GM19043 (cell line): ENCODE measurements around the gene ELF2.
A peak's percentile ranks its signal among the peaks of the same experiment; 100 is the strongest.
"Not testable (repeated sequence)": the region's sequence is repeated elsewhere in the genome, so short reads cannot be mapped to it uniquely, and the experiment has no call there.

Experiments used
- ATAC-seq: cut with Tn5 transposase; IDR thresholded peaks from one replicate; pipeline ENCODE4 v1.9.1; 2021; ENCODE audit warnings: low read depth; ENCODE audit not compliant: unreplicated experiment

The ELF2 gene

DNA sequence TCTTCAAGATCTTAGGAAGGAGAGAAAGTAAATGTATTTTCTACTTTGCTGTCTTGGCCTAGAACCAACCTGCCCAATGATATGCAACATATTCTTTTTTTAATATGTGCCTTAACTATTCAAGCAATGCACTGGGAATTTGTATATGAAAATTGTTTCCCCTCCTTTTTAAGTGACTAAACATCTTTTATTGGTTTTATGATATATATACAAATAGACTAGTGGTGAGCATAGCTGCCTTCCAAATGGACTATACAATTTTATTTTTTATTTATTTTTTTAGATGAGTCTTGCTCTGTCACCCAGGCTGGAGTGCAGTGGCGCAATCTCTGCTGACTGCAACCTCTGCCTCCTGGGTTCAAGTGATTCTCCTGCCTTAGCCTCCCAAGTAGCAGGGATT is 151.2 kb downstream of the ELF2 start:
- no peak for ATAC-seq

DNA sequence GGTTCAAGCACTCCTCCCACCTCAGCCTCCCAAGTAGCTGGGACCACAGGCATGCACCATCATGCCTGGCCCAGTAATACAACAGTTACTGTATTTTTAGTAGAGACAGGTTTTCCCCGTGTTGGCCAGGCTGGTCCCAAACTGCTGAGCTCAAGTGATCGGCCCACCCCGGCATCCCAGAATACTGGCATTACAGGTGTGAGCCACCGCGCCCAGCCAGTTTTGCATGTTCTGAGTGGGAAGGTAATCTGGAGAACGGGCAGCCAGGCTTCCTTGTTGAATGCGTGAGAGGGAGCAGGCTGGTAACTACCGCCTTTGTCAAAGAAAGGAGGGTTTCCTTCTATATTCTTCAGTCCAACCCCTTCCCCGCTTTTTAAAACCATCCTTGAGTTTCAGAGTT is 152.3 kb downstream of the ELF2 start:
- no peak for ATAC-seq

DNA sequence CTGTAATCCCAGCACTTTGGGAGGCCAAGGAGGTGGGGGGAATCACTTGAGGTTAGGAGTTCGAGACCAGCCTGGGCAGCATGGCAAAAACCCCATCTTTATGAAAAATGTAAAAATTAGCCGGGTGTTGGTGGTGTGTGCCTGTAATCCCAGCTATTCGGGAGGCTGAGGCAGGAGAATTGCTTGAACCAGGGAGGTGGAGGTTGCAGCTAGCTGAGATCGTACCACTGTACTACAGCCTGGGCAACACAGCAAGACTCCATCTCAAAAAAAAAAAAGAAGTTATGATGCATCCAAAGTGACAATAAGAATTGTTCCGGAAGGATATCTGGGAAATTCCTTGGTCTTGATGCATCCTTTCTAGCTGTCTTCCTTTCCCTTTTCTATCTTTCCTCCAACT is 154.2 kb downstream of the ELF2 start:
- no peak for ATAC-seq

DNA sequence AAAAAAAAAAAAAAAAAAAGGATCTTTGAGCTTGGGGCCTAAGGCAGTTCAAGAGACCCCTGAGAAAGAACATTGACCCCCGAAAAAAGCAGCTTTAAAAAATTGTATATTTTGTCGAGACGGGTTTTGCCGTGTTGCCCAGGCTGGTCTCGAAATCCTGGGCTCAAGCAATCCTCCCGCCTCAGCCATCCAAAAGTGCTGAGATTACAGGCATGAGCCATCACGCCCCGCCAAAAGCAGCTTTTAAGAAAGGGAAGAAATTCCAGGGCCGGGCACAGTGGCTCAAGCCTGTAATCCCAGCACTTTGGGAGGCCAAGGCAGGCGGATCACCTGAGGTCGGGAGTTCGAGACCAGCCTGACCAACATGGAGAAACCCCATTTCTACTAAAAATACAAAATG is 155.9 kb downstream of the ELF2 start:
- ATAC-seq, result not testable (repeated sequence)

DNA sequence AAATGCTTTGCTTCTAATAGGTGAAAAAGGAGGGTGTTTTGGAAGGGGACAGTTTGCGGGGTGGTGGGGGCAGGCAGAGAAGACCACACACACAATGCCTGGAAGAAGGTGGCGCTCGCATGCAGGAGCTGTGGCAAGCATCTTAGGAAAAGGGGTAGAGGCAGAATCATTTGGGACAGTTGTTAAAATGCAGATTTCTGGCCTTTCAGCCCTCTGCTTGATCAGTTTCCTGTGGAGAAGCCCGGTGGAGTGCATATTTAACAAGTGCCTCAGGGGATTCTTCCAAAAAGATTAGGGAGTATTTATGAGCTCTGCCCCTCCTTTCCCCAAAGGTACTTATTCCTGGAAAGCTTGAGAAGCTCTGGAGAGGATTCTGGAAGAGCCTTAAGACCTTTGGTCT is 156.6 kb downstream of the ELF2 start:
- ATAC-seq, result no peak

DNA sequence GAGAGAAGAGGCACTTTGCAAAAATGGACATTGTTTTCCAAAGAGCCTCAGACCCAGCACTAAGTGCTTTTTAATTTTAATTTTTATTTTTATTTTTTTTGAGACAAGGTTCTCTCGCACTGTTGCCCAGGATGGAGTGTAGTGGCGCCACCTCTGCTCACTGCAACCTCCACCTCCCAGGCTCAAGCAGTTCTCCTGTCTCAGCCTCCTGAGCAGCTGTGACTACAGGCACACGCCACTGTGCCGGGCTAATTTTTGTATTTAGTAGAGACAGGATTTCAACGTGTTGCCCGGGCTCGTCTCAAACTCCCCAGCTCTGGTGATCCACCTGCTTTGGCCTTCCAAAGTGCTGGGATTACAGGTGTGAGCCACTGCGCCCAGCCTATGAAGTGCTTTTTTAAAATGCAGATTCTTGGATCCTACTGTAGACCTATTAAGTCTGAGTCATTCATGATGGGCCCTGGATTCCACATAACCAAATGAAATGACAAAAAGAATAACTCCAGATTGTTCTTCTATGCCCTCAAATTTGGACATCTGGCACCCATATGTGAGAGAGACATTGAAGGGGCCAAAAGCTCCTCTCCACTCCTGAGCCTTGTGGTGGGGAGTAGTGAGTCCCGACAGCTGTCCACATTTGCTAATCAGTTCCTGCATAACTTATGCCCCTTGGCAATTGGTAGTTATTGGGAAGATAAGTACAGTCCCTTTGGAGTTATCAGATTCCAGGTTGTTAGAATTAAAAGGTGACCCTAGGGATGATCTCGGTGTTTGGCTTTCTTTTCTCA is 157.9 kb downstream of the ELF2 start:
- ATAC-seq, result no peak

DNA sequence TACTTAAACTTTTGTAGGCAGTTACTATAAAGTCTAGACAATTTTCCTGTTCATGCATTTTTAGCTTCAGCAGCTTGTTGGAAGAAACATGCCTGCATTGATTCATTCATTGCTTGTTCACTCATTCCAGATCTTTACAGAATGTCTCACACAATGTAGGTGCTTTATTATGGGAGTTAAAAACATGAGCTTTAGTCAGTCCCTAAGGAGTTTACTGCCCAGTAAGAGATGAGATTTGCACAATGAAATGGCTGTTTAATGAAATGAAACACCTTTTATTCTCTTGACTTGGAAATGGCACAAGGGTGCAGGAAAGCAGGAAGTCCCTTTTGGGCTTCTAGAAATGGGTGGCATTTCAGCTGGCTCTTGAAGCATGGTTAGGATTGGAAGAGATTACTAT is 158.5 kb downstream of the ELF2 start:
- no peak for ATAC-seq

DNA sequence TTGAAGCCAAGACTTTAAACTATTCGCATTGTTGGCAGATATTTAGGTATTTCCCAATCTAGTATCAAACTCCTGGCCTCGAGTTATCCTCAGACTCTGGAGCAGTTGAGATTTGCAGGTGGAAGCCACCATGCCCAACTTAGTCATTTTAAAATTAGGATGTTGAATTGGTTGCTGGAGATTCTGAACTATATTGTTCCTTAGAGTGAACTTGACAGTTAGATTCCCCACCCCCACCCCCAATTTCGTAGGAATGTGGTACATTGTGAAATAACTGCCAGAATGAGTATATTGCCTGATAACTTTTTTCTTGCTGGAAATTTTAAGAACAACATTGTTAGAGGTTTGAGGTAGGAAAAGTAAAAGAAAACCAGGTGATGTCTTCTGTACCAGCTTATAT is 159.2 kb downstream of the ELF2 start:
- no peak for ATAC-seq

DNA sequence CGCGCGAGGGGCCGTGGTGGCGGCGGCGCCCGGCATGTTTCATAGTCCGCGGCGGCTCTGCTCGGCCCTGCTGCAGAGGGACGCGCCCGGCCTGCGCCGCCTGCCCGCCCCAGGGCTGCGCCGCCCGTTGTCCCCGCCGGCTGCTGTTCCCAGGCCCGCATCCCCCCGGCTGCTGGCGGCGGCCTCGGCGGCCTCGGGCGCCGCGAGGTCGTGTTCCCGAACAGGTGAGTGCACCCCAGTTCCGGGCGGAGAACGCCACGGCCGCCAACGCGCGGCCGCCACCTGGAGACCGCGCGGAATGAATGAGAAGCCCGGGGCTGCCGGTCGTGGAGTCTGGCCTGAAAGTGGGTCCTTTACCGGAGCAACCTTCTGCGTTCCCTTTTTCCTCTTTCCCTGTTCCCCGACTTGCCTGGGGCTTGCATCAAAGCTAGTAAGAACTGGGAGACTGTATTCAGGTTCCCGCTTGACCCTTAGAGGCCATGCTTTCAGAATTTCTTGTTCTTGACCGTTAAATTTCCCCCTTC is 161.0 kb downstream of the ELF2 start:
- ATAC-seq, result peak; percentile 26

DNA sequence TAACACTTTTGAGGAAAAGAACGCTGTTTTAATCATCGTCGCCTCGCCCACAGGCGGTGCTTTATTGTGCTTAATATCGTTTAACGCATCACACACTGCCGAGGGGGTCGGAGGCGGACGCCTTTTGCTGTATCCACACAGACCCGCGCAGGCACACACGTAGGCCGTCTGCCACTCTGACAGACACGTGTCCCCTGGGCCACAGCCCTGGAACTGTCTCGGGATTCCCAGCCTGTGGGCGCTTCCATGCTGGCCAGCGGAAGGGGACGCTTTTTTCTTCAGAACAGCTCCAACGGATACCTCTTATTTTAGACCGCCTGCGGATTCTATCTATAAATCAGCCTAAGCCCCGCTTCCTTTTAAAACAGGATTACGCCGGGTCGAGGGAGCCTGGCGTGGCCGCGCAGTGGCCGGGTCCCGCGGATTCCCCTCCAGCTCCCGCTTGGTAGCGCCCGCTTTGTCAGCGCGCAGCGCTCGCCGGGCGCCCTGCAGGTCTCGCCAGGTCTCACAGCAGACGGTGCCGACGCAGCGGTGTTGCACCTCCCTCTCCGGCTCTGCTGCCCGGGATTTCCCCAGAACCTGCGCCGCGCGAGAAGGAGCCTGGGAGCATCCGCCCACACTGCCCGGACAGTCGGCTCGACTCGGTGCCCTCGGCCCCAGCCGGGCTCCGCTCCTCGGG is 161.6 kb downstream of the ELF2 start, which contains the start of gene NOCT:
NOCT (plus strand) TSS at position 513 of the 679 bp plus-strand sequence. CDS start 201 bp downstream, outside the sequence.
- ATAC-seq, result peak; percentile 89

DNA sequence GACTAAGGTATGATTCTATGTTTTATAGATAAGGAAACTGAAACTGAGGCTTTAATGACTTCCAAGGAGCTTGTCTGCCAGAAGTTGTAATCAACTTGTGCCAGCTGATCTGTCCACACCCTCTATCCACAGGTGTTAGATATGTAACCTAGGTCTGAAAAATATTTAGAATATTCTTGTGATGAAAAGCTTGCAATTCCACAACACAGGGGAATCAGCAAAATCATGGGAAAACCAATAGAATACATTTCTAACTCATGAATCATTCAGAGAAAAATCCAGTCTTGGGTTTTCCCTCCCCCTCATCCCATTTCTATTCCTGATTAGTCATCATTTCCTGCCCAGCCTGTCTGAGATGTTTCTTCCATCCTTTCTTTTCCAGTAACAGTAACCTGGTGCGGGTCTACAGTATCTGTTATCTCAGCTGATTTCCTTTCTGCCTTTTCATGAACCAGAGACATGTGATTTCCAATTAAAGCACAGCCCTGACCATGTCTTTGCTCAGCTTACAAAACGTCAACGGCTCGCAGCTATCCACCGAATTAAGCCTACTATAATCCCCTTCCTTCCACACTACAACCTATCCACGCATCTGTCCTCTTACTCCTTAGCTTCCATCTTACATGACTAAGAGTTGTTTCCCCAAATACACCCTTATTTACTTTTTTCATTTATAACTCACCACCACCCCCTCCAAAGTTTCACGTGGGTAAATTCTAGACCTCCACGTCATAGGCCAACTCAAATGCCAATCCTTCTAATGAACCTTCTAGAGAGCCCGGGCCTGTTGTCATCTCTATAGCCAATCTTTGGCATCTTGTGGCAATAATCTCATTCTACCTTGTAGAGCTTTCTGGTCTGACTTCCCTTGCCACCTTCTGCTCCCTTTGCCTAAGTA is 162.4 kb downstream of the ELF2 start:
- peak; percentile 3 for ATAC-seq

DNA sequence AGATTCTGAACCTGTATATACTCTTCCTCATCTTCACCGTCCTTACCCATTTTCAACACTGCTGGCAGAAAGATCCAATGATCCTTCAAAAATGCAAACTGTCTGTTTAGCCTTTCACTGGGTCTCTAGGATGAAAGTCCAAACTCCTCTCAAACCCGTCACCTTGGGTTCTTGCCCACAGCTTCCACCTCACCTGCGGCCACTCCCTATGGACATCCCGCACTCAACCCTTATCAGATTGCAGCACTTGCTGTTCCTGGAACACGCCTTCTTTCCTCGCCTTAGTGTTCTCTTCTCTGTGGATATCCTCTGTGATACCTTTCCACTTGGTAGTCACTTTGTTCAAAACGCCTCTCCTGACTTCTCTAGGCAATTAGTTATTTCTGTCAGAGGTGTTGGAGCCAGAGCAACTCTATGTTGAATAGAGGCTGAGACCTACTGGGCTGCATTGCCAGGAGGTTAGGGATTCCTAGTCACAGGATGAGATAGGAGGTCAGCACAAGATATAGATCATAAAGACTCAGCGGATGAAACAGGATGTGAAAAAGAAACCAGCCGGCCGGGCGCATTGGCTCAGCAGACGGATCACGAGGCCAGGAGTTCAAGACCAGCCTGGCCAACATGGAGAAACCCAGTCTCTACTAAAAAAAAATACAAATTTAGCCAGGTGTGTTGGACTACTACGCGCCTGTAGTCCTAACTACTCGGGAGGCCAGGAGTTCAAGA is 165.6 kb downstream of the ELF2 start:
- ATAC-seq, result no peak

DNA sequence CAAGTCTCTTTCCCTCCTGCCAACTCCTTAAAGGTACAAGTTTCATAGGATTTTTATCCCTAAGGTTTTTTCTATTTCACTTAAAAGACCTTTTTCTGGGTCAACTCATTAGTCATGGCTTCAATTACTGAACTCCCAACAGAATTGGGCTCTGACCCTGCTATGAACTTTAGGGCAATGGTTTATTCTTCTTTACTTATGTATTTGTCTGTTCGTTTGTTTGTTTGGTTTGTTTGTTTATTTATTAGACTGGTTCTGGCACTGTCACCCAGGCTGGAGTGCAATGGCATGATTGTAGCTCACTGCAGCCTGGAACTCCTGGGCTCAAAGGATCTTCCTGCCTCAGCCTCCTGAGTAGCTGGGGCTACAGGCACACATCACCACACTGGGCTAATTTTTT is 167.3 kb downstream of the ELF2 start:
- ATAC-seq, result no peak

DNA sequence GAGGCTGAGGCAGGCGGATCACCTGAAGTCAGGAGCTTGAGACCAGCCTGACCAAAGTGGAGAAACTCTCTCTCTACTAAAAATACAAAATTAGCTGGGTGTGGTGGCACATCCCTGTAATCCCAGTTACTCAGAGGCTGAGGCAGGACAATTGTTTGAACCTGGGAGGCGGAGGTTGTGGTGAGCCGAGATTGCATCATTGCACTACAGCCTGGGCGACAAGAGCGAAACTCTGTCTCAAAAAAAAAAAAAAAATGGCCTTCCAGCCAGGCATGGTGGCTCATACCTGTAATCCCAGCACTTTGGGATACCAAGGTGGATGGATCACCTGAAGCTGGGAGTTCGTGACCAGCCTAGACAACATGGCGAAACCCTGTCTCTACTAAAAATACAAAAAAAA is 168.7 kb downstream of the ELF2 start:
- not testable (repeated sequence) for ATAC-seq

DNA sequence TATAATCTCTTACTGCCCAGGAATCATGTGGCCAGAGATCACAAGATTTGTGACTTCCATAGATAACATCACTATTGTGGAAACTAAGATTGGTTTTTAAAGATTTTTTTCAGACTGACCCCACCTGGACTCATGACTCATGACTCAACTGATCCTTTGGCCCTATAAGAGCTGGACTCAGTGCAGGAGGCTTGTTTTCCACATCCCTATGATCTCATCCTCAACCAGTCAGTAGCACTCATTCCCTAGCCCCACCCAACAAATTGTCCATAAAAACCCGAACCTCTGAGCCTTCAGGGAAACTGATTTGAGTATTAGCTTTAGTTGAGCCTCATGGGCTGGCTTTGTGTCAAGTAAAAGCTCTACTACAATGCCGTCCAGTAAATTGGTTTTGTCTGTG is 169.4 kb downstream of the ELF2 start:
- ATAC-seq, result no peak
